HG02884 (cell line): Measurements from ENCODE around the gene APOC3.
"Not testable (repeated sequence)": the region's sequence is repeated elsewhere in the genome, so short reads cannot be mapped to it uniquely, and the experiment has no call there.

Experiments
- ATAC-seq: cut with Tn5 transposase; IDR thresholded peaks from one replicate; pipeline ENCODE4 v1.9.1; 2021; ENCODE audit warnings: mild to moderate bottlenecking, moderate library complexity; ENCODE audit not compliant: unreplicated experiment

The APOC3 gene

GRCh38 chr11:116801662-116802061 lies 28.0 kb upstream of the APOC3 start:
- ATAC-seq, result not testable (repeated sequence)

GRCh38 chr11:116804001-116804400 lies 25.7 kb upstream of the APOC3 start:
- ATAC-seq, result no peak

GRCh38 chr11:116807601-116808261 lies 22.0 kb upstream of the APOC3 start:
- ATAC-seq, result no peak

DNA sequence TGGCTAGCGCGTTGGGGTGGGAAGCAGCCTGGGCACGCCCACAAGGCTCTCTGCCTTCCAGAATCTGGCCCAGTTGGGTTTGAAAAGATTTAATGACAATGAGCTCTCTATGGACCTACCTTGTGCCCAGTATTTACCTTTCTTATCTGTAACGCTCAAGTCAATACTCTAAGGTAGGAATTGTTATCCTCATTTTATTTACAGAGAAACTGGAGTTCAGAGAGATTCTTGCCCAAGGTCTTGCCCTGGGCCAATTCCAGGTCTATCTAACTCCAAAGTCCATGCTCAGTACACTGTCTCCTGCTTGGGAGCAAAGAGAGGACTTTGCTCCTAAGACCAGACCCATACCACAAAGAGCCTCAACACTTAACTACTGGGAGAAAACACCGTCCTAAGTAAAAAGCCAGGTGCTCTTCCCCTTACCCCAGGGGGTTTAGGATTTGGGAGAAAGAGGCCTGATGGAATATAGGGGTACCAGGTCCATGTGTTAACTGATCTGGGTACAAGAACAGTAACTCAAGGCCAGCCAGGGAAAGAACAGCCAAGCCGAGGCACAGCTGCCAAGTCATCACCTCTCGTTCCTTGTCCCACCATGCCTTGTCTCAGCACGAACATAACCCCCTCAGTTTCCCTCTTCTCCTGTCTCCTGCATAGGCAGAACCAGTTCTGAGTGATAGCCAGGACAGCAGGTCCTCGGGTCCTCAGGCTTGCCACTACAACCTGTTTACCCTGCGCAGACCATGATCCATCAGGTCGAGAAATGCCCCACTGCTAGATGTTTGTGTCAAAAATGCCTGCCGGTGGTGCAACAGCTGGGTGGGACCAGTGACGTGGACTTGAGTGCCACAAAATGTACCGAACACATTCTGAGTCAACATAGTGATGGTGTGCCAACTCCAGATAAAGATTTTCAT lies 21.2 kb upstream of the APOC3 start:
- no peak for ATAC-seq

- ATAC-seq, result no peak
These were observed 18.5 kb upstream of the APOC3 start for GRCh38 chr11:116811194-116811593.

GRCh38 chr11:116812109-116812508 lies 17.6 kb upstream of the APOC3 start:
- ATAC-seq, result no peak

GRCh38 chr11:116813170-116813569 lies 16.5 kb upstream of the APOC3 start:
- no peak for ATAC-seq

DNA sequence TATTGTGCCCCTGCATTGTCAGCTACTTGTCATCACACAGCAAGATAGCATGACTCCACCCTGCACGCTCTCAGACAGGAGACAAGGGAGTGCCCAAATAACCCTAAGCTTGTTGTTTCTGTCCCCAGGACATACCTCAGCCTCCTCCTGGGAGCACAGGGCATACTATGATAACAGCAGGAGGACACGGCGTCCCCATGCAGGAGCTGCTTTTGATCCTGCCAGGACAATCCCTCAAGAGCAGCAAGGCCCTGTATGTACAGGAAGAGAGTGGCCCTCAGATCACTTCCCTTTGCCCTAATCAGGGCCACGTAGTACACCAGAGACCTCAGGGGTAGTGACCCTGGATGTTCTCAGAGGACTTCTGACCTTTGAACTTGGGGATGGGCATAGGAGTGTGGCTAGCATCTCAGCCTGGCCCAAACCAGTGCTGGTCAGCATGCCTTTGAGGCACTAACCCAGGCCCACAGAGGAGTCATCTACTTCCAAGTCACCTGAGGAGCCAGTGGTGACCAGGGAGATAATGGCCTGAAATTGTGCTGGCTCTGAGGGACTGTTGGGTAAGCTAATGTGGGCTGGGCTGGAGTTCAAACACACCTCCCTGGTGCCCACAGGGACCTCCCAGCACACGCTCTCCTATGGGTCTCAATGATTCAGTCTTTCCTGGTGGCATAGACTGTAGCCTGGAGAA lies 15.8 kb upstream of the APOC3 start:
- ATAC-seq, result no peak

- ATAC-seq, result no peak
These were observed 15.2 kb upstream of the APOC3 start for GRCh38 chr11:116814502-116814901.

- ATAC-seq, result no peak
These were observed 10.7 kb upstream of the APOC3 start for GRCh38 chr11:116819049-116819448.

GRCh38 chr11:116821050-116821918 lies 8.4 kb upstream of the APOC3 start:
- ATAC-seq, result no peak

DNA sequence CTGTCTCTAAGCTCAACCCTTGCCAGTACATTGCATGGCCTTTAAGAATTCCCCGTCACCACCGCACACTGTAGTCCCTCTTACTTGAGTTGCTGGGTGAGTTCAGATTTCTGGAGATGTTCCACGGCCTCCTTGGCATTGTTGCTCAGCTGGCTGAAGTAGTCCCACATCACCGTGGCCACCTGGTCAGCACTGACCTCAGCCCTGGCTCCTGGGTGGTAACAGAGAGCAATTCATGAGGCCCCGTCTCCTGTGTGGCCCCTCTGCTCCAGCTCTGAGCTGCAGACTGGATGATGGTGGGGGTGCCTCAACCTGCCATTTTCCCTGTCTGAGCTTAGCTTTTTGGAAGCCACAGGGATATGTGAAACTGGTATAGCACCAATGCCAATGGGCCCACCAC lies 7.1 kb upstream of the APOC3 start:
- no peak for ATAC-seq

- ATAC-seq, result no peak
These were observed 6.5 kb upstream of the APOC3 start, which contains the start of gene APOA4 for GRCh38 chr11:116823031-116823843. Gene APOA4 (minus strand): TSS chr11:116823304. CDS start chr11:116823191, 113 bp downstream.

- no peak for ATAC-seq
These were observed 4.3 kb upstream of the APOC3 start for GRCh38 chr11:116825434-116825833.

DNA sequence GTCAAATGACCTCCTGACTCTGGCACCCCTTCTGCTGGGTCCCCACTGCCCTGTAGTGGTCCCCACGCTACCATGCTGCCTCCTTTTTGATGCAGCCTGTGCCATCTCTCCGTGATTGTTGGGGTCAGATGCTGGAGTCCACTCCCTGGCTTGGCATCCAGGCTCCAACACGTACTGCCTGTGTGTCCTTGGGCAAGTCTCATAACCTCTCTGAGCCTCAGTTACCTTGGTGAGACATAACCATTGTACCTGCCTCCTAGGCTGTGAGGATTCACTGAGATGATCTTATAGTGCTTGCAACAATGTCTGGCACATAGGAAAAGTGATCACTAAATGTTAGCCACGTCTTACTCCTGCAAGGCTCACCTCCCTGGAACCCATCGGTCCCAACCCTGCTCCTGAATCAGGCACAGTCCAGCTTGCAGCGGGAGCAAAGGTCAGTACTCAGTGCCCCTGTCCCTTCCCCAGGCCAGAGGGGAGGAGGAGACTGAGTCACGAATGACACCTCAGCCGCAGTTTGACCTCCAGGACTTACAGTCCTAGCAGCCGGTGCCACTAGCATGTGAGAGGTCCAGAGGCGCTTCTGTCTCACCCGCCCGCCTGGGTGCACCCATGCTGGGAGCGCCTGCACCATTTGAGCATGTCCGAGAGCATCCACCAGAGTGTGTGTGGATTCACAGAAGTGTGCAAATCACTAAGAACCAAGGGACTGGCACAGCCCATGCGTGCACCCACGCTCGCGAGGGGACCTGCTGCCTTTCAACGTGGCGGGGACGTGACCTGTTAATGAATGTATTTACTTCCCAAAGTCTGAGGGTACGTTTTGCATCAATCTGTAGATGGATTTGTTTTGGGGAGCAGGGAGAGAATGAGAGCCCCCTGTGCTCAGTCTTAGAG lies 3.6 kb upstream of the APOC3 start:
- no peak for ATAC-seq

DNA sequence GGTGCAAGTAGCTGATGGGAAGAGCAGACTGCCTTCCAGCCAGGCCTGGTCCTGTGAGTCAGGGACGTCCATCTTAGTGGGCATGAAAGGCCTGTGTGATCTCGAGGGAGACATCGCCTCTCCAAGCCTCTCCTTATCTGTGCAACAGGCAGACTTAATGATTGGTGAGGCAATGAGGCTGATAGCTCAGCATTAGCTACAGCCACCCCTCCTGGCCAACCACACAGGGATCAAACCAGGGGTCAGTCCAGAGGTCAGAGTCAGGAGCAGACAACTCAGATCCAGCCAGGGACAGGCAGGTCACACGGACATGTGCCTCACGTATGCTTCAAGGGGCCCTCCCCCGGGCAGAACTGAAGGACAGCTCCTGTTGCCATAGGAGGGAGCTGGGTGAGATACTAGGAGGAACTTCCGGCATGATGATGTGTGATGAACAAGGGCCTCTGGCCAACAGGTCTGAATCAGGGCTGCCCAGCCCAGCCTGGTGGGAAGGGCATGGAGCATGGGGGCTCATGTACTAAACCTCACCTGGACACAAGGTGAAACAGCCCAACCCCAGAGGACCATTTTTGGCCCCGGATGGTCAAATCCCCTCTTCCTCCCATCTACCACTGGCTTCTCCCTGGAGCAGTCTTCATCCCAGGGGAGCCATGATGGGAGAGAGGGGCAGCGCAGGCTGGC lies 2.8 kb upstream of the APOC3 start:
- ATAC-seq, result no peak

GRCh38 chr11:116827461-116827860 lies 2.2 kb upstream of the APOC3 start:
- ATAC-seq, result no peak
